PC-3 (cell line): ENCODE data around the gene STK32C. TPM values are rescaled to one million over a fixed set of nuclear protein-coding genes. Genes with fewer than 3 reads are reported as not detected.

Source experiments
- ATAC-seq: fragments of 200-7000 bp; cut with Tn5 transposase; 2 replicates; pipeline ENCODE4 v1.9.1; 2020; ENCODE audit warnings: mild to moderate bottlenecking, moderate library complexity
- BruUV-seq: library from RNA; stranded (reverse); fragments of 400-500 nt; replicated peaks from 2 replicates; lab custom pipeline; 2021; lab: Mats Ljungman, UMichigan
- CTCF ChIA-PET: fragments of 300-600 bp; sonication (Branson Sonifier 250); formaldehyde crosslinking; loops from one replicate; lab custom pipeline; 2022; ENCODE audit warnings: antibody characterized with exemption; lab: Charles Lee
- POLR2A ChIA-PET: fragments of 300-600 bp; sonication (Branson Sonifier 250); formaldehyde crosslinking; loops from one replicate; lab custom pipeline; 2022; ENCODE audit warnings: antibody characterized with exemption; ENCODE audit not compliant: unreplicated experiment; lab: Charles Lee
- DNase-seq: peaks from one replicate; pipeline ENCODE4 v3.0.0-alpha.2; 2015
- H2AFZ ChIP-seq: fragments of 300-600 bp; sonication (generic); 2 replicates; pipeline ENCODE4 v1.6.0; 2016; ENCODE audit warnings: antibody characterized with exemption, low read length
- H3F3A ChIP-seq: fragments of 300-600 bp; sonication (generic); one replicate; pipeline ENCODE4 v1.6.0; 2017; ENCODE audit warnings: antibody characterized with exemption, low read length, control low read depth, mild to moderate bottlenecking; ENCODE audit not compliant: unreplicated experiment
- H3K27ac ChIP-seq: fragments of 300-600 bp; sonication (generic); 2 replicates; pipeline ENCODE4 v1.5.1; 2016; ENCODE audit warnings: mild to moderate bottlenecking, low read length
- H3K27me3 ChIP-seq: fragments of 300-600 bp; sonication (generic); 2 replicates; pipeline ENCODE4 v1.6.1; 2016; ENCODE audit warnings: low read length, mixed read lengths
- H3K36me3 ChIP-seq: fragments of 300-600 bp; sonication (generic); 2 replicates; pipeline ENCODE4 v1.6.1; 2016; ENCODE audit warnings: low read depth, mixed run types, low read length, mixed read lengths
- H3K4me1 ChIP-seq: fragments of 300-600 bp; sonication (generic); 2 replicates; pipeline ENCODE4 v1.5.1; 2016; ENCODE audit warnings: low read length; ENCODE audit not compliant: insufficient read depth
- H3K4me2 ChIP-seq: fragments of 300-600 bp; sonication (generic); 2 replicates; pipeline ENCODE4 v1.6.0; 2016; ENCODE audit warnings: low read length
- H3K4me3 ChIP-seq: fragments of 300-600 bp; sonication (generic); 2 replicates; pipeline ENCODE4 v1.5.1; 2016; ENCODE audit warnings: mild to moderate bottlenecking, low read length, mixed read lengths
- H3K79me2 ChIP-seq: fragments of 300-600 bp; sonication (generic); 2 replicates; pipeline ENCODE4 v1.6.1; 2017; ENCODE audit warnings: low read length, mixed read lengths
- H3K9ac ChIP-seq: fragments of 300-600 bp; sonication (generic); 2 replicates; pipeline ENCODE4 v1.6.0; 2016; ENCODE audit warnings: mild to moderate bottlenecking, low read length
- H3K9me2 ChIP-seq: fragments of 300-600 bp; sonication (generic); replicated peaks from 2 replicates; pipeline ENCODE4 v1.6.1; 2016; ENCODE audit warnings: mixed run types, low read length, mixed read lengths
- H3K9me3 ChIP-seq: fragments of 300-600 bp; sonication (generic); 2 replicates; pipeline ENCODE4 v1.6.1; 2016; ENCODE audit warnings: low read length, mixed read lengths
- H4K20me1 ChIP-seq: fragments of 300-600 bp; sonication (generic); 2 replicates; pipeline ENCODE4 v1.6.1; 2016; ENCODE audit warnings: low read length, mixed read lengths
- CTCF ChIP-seq: fragments of 300-600 bp; sonication (generic); conservative IDR thresholded peaks from 2 replicates; pipeline ENCODE4 v1.5.1; 2017; ENCODE audit warnings: antibody characterized with exemption, low read depth, mild to moderate bottlenecking, low read length
- EZH2 ChIP-seq: fragments of 300-600 bp; sonication (generic); IDR thresholded peaks from one replicate; pipeline ENCODE4 v1.6.1; 2017; ENCODE audit warnings: antibody characterized with exemption, mild to moderate bottlenecking, low read length; ENCODE audit not compliant: unreplicated experiment
- EZH2phosphoT487 ChIP-seq: fragments of 300-600 bp; sonication (generic); IDR thresholded peaks from 2 replicates; pipeline ENCODE4 v1.6.1; 2018; ENCODE audit warnings: mild to moderate bottlenecking, antibody characterized with exemption, low read length, borderline replicate concordance
- intact Hi-C: fragments of 100-400 bp; cut with micrococcal nuclease; formaldehyde crosslinking; loops from 2 replicates; pipeline ENCODE4 v1.9.0; 2023
- total RNA-seq: library from RNA; depleted of rRNA; stranded (reverse); fragments of >200 nt; gene quantifications from 2 replicates; pipeline ENCODE4 v1.2.3, GENCODE V29; 2014

STK32C gene
- total RNA-seq, 1 experiment from 2014 or later: 28.3 TPM

DNA sequence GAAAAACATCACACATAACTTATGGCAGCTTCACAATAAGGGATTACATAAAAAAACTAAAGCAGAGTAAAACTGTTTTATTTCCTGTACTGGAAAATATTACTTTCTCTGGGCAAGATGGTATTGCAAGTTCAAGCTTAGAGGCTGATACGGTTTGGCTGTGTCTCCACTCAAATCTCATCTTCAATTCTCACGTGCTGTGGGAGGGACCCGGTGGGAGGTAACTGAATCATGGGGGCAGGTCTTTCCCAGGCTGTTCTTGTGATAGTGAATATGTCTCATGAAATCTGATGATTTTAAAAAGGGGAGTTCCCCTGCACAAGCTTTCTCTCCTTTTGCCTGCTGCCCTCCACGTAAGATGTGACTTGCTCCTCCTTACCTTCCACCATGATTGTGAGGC is 19.2 kb upstream of the STK32C start:
- no peaks in the 10 kb centered on the region for H3K9me2 ChIP-seq
- ChIA-PET POLR2A (no interaction called here), CTCF (no interaction called here)
- ATAC-seq (no peak), DNase-seq (no peak)
- no peaks in the 10 kb centered on the region for H3K36me3 ChIP-seq
- H3F3A ChIP-seq: no peaks in the 10 kb centered on the region
- no peaks in the 10 kb centered on the region for H4K20me1 ChIP-seq
- no peak overlapping the region for H3K4me3 ChIP-seq
- H3K27ac ChIP-seq: no peak overlapping the region
- H3K79me2 ChIP-seq: peaks cover 54% of the 10 kb centered on the region
- intact Hi-C loops: no loop called here
- BruUV-seq: no TSS peak
- no peak overlapping the region for H2AFZ ChIP-seq
- H3K4me1 ChIP-seq: no peaks in the 10 kb centered on the region
- TF ChIP-seq CTCF: no peak
- TF ChIP-seq EZH2: no peak
- no peak for TF ChIP-seq EZH2phosphoT487
- no peaks in the 10 kb centered on the region for H3K9me3 ChIP-seq
- no peak overlapping the region for H3K4me2 ChIP-seq
- no peak overlapping the region for H3K9ac ChIP-seq
- no peaks in the 10 kb centered on the region for H3K27me3 ChIP-seq

GRCh38 chr10:132326344-132326889 is 18.7 kb upstream of the STK32C start:
- Histone ChIP-seq H3K4me3 (no peak overlapping the region), H2AFZ (no peak overlapping the region), H3K27me3 (no peaks in the 10 kb centered on the region), H3K4me2 (no peak overlapping the region), H3K9me3 (no peaks in the 10 kb centered on the region), H4K20me1 (no peaks in the 10 kb centered on the region), H3K9me2 (no peaks in the 10 kb centered on the region), H3K9ac (no peak overlapping the region), H3F3A (no peaks in the 10 kb centered on the region), H3K4me1 (no peaks in the 10 kb centered on the region), H3K36me3 (no peaks in the 10 kb centered on the region), H3K79me2 (peaks cover 52% of the 10 kb centered on the region), H3K27ac (no peak overlapping the region)
- TF ChIP-seq EZH2: no peak
- TF ChIP-seq EZH2phosphoT487: no peak
- no peak for TF ChIP-seq CTCF
- no TSS peak for BruUV-seq
- ChIA-PET CTCF (no interaction called here), POLR2A (no interaction called here)
- DNase-seq (no peak), ATAC-seq (no peak)
- intact Hi-C loops: no loop called here

DNA sequence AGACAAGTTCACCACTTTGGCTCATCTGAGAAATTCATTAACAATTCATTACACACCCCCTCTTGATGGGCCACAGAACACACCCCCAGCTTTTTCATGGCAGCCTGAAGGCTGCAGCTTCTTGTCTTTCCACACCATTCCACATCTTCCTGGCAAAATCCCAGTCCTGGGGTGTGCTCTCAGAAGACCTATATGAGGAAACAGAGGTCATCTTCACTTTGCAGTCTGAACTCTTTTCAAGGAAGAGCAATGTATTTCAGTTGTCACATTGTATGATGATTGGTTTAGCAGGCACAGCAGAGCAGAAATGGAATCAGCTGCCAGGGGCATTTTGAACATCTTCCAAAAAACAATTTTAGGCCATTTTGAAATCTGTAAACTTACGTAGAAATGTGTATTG is 16.4 kb upstream of the STK32C start:
- Histone ChIP-seq H3K4me1 (peaks cover 17% of the 10 kb centered on the region), H3K27me3 (no peaks in the 10 kb centered on the region), H3K9me2 (no peaks in the 10 kb centered on the region), H3K9me3 (no peaks in the 10 kb centered on the region), H3K4me2 (no peak overlapping the region), H3K36me3 (no peaks in the 10 kb centered on the region), H3K9ac (no peak overlapping the region), H2AFZ (no peak overlapping the region), H3F3A (no peaks in the 10 kb centered on the region), H3K79me2 (peaks cover 29% of the 10 kb centered on the region), H4K20me1 (no peaks in the 10 kb centered on the region), H3K4me3 (no peak overlapping the region), H3K27ac (no peak overlapping the region)
- POLR2A ChIA-PET: no interaction called here
- CTCF ChIA-PET: no interaction called here
- intact Hi-C loops: no loop called here
- ATAC-seq (no peak), DNase-seq (no peak)
- no TSS peak for BruUV-seq
- no peak for TF ChIP-seq EZH2phosphoT487
- TF ChIP-seq CTCF: no peak
